Measurements from ENCODE around the gene ZNF280A. TPM values are rescaled to one million over a fixed set of nuclear protein-coding genes. Genes with fewer than 3 reads are reported as not detected.

Gene ZNF280A
- total RNA-seq, 1 donor from 2014 or later, result not detected

Other genes starting within 250 kb of the ZNF280A start
- 2.1 and 2.3 TPM in 2 replicates for gene ZNF280B, start 11.5 kb downstream of the ZNF280A start, total RNA-seq
- gene PRAME, start 39.0 kb upstream of the ZNF280A start, total RNA-seq, result not detected in 2 replicates
- gene GGTLC2, start 124.3 kb upstream of the ZNF280A start, total RNA-seq, result not detected in 2 replicates